CD4-positive, alpha-beta T cell treated with Interleukin-1 beta for 1 hour (primary cell): ENCODE results near the gene MACROH2A1.
A peak's percentile ranks its signal among the peaks of the same experiment; 100 is the strongest.
"Not testable (repeated sequence)": the region's sequence is repeated elsewhere in the genome, so short reads cannot be mapped to it uniquely, and the experiment has no call there.

Source experiments
- DNase-seq, 2 donors: peaks; one replicate each; pipeline ENCODE4 v3.0.0-alpha.2; 2020 to 2022

The MACROH2A1 gene

GRCh38 chr5:135376961-135377624 lies 21.9 kb downstream of the MACROH2A1 start:
- no peak for DNase-seq

- no peak for DNase-seq
These were observed 23.8 kb downstream of the MACROH2A1 start for GRCh38 chr5:135375040-135375793.

DNA sequence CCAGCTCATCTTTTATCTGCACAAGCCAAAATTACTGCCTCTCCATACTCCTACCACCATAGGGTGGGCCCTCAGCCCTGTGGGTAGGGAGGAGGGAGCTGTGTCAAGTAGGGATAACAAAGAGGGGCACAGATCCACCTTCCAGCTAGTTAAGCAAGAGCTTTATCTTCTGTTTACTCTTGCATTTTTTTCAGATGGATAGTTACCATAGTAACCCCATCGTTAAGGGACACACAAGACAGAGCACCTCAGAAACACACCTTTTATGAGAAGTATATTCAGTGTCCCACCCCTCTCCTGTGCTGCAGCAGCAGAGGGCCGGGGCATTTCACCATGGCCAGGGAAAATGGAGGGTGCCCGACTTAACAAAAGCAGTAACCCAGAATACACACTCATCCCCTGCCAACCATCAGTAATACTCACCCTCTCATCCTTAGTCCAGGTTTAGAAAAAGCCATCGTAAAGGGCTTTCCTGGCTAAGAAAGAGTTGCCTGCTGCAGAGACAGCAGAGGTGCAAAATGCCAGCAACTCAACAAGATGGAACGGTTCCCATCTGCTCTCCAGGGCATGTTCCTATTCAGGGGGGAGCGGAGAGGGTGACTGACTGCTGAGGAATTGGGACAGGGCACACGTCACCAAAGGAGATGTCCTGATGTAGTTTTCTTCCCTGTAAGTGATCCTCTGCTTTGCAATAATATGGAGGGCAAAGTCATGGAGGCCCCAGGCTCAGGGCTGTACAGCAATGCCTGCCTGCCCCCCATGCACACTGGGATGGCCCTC lies 25.1 kb downstream of the MACROH2A1 start:
- DNase-seq = peak in 1 of 2 donors; percentile 10

DNA sequence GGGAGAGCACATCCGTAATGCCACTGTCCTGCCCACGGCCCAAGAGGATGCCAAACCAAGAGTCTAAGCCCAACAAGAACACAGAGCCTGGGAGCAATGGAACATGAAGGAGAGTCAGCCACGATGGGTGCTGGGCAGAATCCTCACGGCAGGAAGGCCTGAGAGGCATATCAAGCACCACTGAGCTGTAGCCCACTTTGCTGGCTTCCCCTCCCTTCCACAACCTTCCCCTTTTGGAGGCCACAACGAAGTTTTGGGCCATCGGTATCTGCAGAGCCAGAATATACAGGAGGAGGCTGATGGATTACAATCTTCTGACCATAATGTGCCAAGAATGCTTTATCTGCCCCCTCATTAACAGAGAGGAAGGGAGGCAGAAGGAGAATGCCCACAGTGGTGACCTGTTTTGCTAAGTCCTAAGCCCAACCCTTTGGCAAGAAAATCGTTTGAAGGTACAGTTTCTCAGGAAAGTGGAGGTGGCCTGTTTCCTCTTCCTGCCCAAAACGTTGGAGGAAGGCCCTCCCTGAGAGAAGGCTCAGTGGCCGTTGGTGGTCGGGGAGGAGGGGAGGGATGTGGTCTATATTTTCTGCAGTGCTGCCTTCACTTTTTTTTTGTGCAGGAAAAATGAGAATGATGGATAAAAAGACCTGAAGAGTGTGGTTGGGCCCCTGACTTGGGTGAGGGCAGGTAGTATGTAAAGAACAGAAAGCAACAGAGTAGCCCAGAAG lies 26.2 kb downstream of the MACROH2A1 start:
- no peak for DNase-seq

DNA sequence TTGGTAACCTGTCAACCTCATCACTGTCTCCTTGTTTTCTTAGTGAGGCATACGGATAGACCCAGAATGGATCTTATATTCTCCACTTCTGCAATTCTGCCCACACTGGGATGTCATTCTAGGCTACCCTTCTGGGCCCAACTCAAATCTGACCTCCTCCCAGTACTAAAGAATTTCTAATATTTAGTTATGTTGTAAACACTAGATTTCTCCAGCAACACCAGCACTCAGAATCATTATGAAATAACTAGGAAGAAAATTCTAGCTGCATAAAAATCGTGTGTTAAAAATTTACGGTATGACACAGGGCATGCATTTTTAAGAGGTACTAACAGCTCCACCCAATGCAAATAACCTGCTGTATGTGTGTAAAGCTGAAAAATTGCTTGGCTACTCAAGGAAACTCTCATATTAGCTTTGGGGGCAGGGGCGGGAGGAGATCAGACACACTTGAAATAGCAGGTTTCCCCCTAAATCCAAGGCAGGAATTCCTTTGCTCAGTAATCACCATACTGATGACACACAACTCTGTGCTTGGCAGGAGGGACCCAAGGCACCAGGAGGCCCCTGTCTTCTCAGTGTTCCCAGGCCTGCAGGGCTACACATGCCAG lies 27.3 kb downstream of the MACROH2A1 start:
- no peak for DNase-seq

DNA sequence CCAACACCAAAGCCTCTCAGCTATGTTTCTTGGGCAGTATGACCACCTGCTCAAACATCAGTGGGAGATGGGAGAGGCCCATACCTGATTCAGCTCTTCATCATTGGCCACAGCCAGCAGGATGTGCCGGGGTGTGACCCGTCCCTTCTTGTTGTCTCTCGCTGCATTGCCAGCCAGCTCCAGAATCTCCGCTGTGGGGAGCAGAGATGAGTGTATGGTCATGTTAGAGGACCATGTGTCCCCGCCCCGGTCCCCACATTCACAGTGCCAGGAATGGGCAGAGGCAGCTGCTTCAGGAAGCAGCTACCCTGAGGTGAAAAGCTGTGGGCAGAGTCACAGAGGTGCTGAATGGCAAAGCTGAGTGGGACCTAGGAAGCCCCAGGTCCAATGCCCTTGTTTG lies 29.1 kb downstream of the MACROH2A1 start:
- DNase-seq = no peak

- no peak for DNase-seq
These were observed 31.5 kb downstream of the MACROH2A1 start for GRCh38 chr5:135367554-135367953.

GRCh38 chr5:135367076-135367475 lies 32.0 kb downstream of the MACROH2A1 start:
- DNase-seq = no peak

DNA sequence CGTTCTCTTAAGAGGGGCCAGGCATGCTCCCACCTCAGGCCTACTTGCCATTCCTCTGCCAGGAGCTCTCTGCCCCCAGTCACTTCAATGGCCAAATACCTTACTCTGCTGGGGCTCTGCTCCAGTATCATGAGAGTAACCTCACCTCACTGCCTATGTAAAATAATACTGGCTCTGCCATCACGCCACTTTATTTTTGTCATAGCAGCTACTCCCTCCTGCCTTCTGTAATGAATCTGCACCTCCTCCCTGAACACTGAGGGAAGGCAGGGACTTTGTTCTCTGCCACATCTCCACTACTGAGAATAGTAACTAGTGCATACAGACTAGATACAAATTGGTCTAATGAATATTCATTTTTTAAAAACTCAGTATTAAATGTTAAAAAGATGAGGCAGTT lies 33.8 kb downstream of the MACROH2A1 start:
- DNase-seq = no peak

DNA sequence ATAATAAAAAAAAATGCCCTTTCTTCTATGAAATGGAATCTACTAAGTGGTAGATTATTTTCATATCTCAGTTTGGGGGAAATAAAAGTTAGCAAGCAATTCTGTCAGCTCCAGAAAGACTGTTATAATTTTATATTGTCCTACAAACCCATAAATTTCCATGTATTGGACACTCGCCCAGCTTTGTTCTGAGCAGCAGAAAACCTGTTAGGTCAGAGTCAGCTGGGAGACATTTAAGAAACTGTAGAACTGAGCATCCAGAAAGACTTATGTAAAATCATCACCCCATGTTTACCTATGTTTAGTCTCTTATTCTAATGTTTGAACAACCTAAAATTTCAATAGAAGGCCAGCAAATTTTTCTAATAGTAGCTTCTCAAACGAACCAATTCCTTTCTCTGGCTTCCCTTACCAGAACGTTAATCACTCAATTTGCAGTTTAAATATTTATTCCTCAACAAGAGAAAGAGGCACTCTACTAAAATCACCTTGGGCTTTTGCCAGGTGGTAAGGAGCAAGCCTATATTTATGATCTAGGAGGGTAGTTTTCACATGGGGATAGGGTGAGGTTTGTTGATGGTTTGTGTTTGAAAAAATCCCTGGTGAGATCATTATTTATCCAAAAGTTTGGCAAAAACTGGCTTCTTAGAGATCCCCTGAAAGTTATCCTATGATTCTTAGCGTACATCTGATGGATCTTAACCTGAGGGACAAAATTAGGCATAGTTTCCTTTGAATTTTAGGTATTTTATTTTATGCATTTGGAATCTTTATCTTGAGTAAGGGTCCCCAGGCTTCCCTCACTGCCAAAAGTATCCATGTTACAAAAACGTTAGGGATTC lies 34.4 kb downstream of the MACROH2A1 start:
- DNase-seq = no peak

- not testable (repeated sequence) for DNase-seq
These were observed 35.7 kb downstream of the MACROH2A1 start for GRCh38 chr5:135363342-135363741.

- no peak for DNase-seq
These were observed 36.9 kb downstream of the MACROH2A1 start for GRCh38 chr5:135362102-135362501.

GRCh38 chr5:135360278-135361274 lies 38.5 kb downstream of the MACROH2A1 start:
- no peak for DNase-seq

DNA sequence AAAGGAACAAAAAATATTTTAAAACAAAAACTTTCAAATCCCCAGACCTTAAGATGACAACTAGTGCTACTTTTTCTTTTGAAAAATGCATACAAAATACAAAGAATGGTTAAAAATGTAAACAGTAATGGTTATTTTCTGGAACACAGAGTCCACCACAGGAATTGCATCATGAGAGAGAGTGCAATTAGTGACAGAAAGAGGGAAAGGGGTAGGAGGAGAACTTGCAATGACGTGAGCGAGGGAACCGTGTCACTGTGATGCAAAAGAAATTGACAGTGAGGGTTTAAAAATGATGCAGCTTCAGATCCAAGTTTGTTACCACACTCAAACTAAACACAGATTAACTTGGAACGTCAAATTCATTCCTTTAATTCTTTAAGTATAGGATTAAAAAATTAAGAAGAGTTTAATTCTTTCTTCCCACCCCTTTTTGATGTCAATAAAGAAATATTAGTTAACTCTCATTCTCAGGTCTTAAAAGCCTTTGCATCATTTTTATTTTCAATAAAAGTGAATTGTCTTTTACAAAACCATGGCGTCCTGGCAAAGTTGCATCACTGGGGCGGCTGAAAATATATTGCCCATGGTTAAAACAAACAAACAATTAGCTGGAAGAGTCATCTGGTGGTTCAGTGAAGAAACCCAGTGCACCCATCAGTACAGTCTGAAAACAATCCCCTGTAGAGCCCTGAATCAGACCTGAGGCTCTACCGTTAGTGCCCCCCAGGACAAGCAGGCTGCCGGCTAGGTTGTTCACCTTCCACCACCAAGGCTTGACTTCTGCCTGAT lies 39.5 kb downstream of the MACROH2A1 start:
- DNase-seq = no peak

GRCh38 chr5:135357685-135358084 lies 41.3 kb downstream of the MACROH2A1 start:
- DNase-seq = no peak

GRCh38 chr5:135356522-135357318 lies 42.3 kb downstream of the MACROH2A1 start:
- no peak for DNase-seq

DNA sequence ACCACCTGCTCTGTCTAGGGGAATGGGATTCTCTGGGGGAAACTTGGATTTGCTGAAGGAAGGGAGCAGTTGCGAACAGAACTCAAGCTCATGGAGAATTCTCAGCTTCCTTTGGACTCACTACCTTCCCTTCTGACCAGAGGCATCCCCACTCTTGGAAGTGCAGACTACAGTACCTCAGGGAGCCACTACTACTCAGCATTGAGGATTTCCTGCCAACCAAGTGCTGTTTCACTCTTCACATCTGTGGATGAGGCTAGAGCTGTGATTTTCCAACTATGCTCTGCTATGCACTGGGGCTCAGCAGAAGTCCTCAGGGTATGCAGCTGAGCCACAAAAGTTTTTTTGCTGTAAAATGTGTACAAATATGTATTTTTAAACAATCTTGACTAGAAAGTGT lies 43.9 kb downstream of the MACROH2A1 start:
- no peak for DNase-seq

DNA sequence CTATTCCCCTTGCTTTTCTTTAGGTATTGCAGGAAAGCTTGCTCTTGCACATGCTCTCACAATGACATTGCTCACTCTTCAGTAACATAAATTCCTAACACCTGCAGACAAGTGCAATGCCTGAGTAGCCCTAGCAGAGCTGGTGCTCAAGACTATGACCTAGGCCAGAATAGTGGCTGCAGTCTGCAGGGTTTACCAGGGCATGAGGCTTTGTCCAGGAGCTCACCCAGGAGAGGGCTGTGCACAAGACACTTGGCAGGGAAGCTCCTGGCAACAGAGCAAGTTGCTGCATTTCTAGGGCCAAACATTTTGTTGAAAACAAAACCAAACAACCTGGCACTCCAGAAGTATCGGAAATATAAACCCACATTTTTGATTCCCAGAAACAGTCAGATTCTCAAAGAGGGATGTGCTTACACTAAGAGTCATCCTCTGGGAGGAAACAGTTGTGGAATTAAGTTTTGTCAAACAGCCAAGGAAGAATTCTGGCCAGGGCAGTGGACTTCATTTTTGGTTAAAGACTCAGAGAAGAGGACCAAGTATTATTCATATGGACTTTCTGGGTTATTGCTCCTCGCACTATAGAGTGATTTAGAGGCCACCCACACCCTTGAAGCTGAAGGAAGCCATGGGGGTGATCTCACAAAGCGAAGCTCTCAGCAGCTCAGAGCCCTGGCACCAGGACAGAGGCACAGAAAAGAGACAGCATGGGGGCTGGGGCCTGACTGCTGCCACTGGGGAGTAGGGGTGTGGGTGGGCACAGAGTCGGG lies 44.9 kb downstream of the MACROH2A1 start:
- DNase-seq = no peak
